ENCODE results near the gene CHCHD10.

CHCHD10 gene

GRCh38 chr22:23722160-23722559, 45.6 kb downstream of the CHCHD10 start:
- CTCF ChIA-PET: interaction anchor here (0.6 kb wide), 2 partner anchors 9 to 148 kb away, joined by 3 to 8 read pairs; no protein-coding TSS in a partner anchor
- TF ChIP-seq CTCF (conservative IDR thresholded peaks at IDR 0.05; ENCODE audit: low read depth): no peak
- no peak overlapping the region for H3K27ac ChIP-seq
- DNase-seq (ENCODE audit: low spot score): no peak
- POLR2A ChIA-PET (ENCODE audit: low non-redundant PET): no interaction called here

GRCh38 chr22:23720855-23721254, 46.9 kb downstream of the CHCHD10 start:
- ChIA-PET POLR2A (ENCODE audit: low non-redundant PET) (no interaction called here), CTCF (no interaction called here)
- DNase-seq (ENCODE audit: low spot score): no peak
- no peak for TF ChIP-seq CTCF (conservative IDR thresholded peaks at IDR 0.05; ENCODE audit: low read depth)
- H3K27ac ChIP-seq: no peak overlapping the region

GRCh38 chr22:23718371-23719165, 49.2 kb downstream of the CHCHD10 start:
- no peak overlapping the region for H3K27ac ChIP-seq
- POLR2A ChIA-PET (ENCODE audit: low non-redundant PET): no interaction called here
- no peak for TF ChIP-seq CTCF (conservative IDR thresholded peaks at IDR 0.05; ENCODE audit: low read depth)
- no peak for DNase-seq (ENCODE audit: low spot score)
- CTCF ChIA-PET: no interaction called here

GRCh38 chr22:23716811-23717801, 50.7 kb downstream of the CHCHD10 start:
- H3K27ac ChIP-seq: peak overlapping the region; percentile 74
- ChIA-PET CTCF (no interaction called here), POLR2A (ENCODE audit: low non-redundant PET) (no interaction called here)
- no peak for TF ChIP-seq CTCF (conservative IDR thresholded peaks at IDR 0.05; ENCODE audit: low read depth)
- DNase-seq (ENCODE audit: low spot score): peak; percentile 73
